Trophoblast cell (in vitro differentiated cells and primary cell): ENCODE measurements around the gene TEX2.

ENCODE experiments used
- DNase-seq, 2 donors: peaks; one replicate each; pipeline ENCODE4 v3.0.0-alpha.2; 2016
- H2AFZ ChIP-seq: 2 replicates; pipeline ENCODE4 v1.6.1; 2013; ENCODE audit warnings: low read length, moderate library complexity, mild to moderate bottlenecking; ENCODE audit not compliant: insufficient read depth, poor library complexity
- H2AK5ac ChIP-seq: 2 replicates; pipeline ENCODE4 v1.6.1; 2013; ENCODE audit warnings: mild to moderate bottlenecking, low read length
- H2BK120ac ChIP-seq: 2 replicates; pipeline ENCODE4 v1.6.1; 2013; ENCODE audit warnings: low read length, mild to moderate bottlenecking, moderate library complexity; ENCODE audit not compliant: insufficient read depth, poor library complexity
- H2BK12ac ChIP-seq: 2 replicates; pipeline ENCODE4 v1.6.1; 2013; ENCODE audit warnings: mild to moderate bottlenecking, low read length, moderate library complexity
- H2BK5ac ChIP-seq: 2 replicates; pipeline ENCODE4 v1.6.1; 2013; ENCODE audit warnings: low read length, low read depth, moderate library complexity, mild to moderate bottlenecking; ENCODE audit not compliant: poor library complexity
- H3K14ac ChIP-seq: 2 replicates; pipeline ENCODE4 v1.6.1; 2013; ENCODE audit warnings: mild to moderate bottlenecking, low read length
- H3K18ac ChIP-seq: 2 replicates; pipeline ENCODE4 v1.6.1; 2013; ENCODE audit warnings: mild to moderate bottlenecking, low read length
- H3K23ac ChIP-seq: 2 replicates; pipeline ENCODE4 v1.6.1; 2013; ENCODE audit warnings: low read length
- H3K27ac ChIP-seq: 2 replicates; pipeline ENCODE4 v1.5.1; 2013; ENCODE audit warnings: low read depth, mild to moderate bottlenecking, inconsistent platforms, low read length, moderate library complexity
- H3K27me3 ChIP-seq: 2 replicates; pipeline ENCODE4 v1.6.1; 2013; ENCODE audit warnings: inconsistent platforms, mild to moderate bottlenecking, low read length, moderate library complexity; ENCODE audit not compliant: insufficient read depth
- H3K36me3 ChIP-seq, 2 experiments: 1 replicate in 1 of 2; 2 replicates in 1 of 2; pipeline ENCODE4 v1.6.1; 2013; ENCODE audit warnings: low read length in 2 of 2, mild to moderate bottlenecking in 2 of 2, moderate library complexity in 1 of 2; ENCODE audit not compliant: insufficient read depth in 2 of 2, control insufficient read depth in 1 of 2
- H3K4ac ChIP-seq: 2 replicates; pipeline ENCODE4 v1.6.1; 2013; ENCODE audit warnings: low read depth, mild to moderate bottlenecking, low read length, moderate library complexity
- H3K4me1 ChIP-seq, 2 experiments: 1 replicate in 1 of 2; 2 replicates in 1 of 2; pipeline ENCODE4 v1.6.1; 2013; ENCODE audit warnings: low read length in 2 of 2, mild to moderate bottlenecking in 2 of 2, moderate library complexity in 1 of 2; ENCODE audit not compliant: insufficient read depth in 2 of 2, control insufficient read depth in 1 of 2
- H3K4me2 ChIP-seq: 2 replicates; pipeline ENCODE4 v1.6.1; 2013; ENCODE audit warnings: inconsistent platforms, mild to moderate bottlenecking, low read length, moderate library complexity
- H3K4me3 ChIP-seq: 2 replicates; pipeline ENCODE4 v1.5.1; 2013; ENCODE audit warnings: mild to moderate bottlenecking, low read depth, low read length, inconsistent platforms
- H3K79me1 ChIP-seq: one replicate; pipeline ENCODE4 v1.6.1; 2013; ENCODE audit warnings: low read length
- H3K79me2 ChIP-seq: 2 replicates; pipeline ENCODE4 v1.6.1; 2013; ENCODE audit warnings: low read length, mild to moderate bottlenecking; ENCODE audit not compliant: control insufficient read depth, insufficient read depth, poor library complexity
- H3K9ac ChIP-seq: 2 replicates; pipeline ENCODE4 v1.6.1; 2013; ENCODE audit warnings: mild to moderate bottlenecking, low read length
- H3K9me3 ChIP-seq: 2 replicates; pipeline ENCODE4 v1.6.1; 2013; ENCODE audit warnings: low read depth, mild to moderate bottlenecking, control low read depth, inconsistent platforms, low read length; ENCODE audit not compliant: insufficient read depth
- H4K12ac ChIP-seq: 2 replicates; pipeline ENCODE4 v1.6.1; 2013; ENCODE audit warnings: low read depth, mild to moderate bottlenecking, low read length, moderate library complexity
- H4K8ac ChIP-seq: 2 replicates; pipeline ENCODE4 v1.6.1; 2013; ENCODE audit warnings: low read depth, mild to moderate bottlenecking, low read length, moderate library complexity
- H4K91ac ChIP-seq: one replicate; pipeline ENCODE4 v1.6.1; 2013; ENCODE audit warnings: low read depth, mild to moderate bottlenecking, low read length, moderate library complexity
- WGBS: extraction: QIAGEN DNeasy Blood & Tissue Kit; methylation state at CpG from one replicate; pipeline ENCODE4 v1.1.7; 2013; ENCODE audit warnings: missing lambda C conversion rate; ENCODE audit not compliant: insufficient read length, insufficient coverage; ENCODE audit errors: extremely low coverage; 5-methylcytosine and 5-hydroxymethylcytosine counted together

TEX2 gene

GRCh38 chr17:64255764-64256163 lies 7.3 kb downstream of the TEX2 start:
- no peak overlapping the region for H4K12ac ChIP-seq
- no peak overlapping the region for H3K9ac ChIP-seq
- no peaks in the 10 kb centered on the region for H3K9me3 ChIP-seq
- peak overlapping the region; percentile 6 for H3K4ac ChIP-seq
- H3K27ac ChIP-seq = no peak overlapping the region
- peaks cover 11% of the 10 kb centered on the region for H3K79me1 ChIP-seq
- peaks cover 43 to 51% of the 10 kb centered on the region in 2 experiments for H3K4me1 ChIP-seq
- H3K27me3 ChIP-seq = no peaks in the 10 kb centered on the region
- no peak overlapping the region for H3K14ac ChIP-seq
- no peak overlapping the region for H2BK5ac ChIP-seq
- no peak overlapping the region for H2AFZ ChIP-seq
- H3K79me2 ChIP-seq = peaks cover 15% of the 10 kb centered on the region
- no peak overlapping the region for H3K4me2 ChIP-seq
- no peak overlapping the region for H3K23ac ChIP-seq
- no peak overlapping the region for H4K91ac ChIP-seq
- H3K36me3 ChIP-seq = no peaks in the 10 kb centered on the region
- DNase-seq = peak; percentile 95 to 96
- H2BK120ac ChIP-seq = no peak overlapping the region
- H3K18ac ChIP-seq = no peak overlapping the region
- H2AK5ac ChIP-seq = no peak overlapping the region
- peak overlapping the region; percentile 32 for H2BK12ac ChIP-seq
- no peak overlapping the region for H3K4me3 ChIP-seq
- WGBS = no CpG with 5 or more reads among the region's 6 CpGs
- H4K8ac ChIP-seq = no peak overlapping the region

GRCh38 chr17:64254755-64255154 lies 8.3 kb downstream of the TEX2 start:
- Histone ChIP-seq H3K79me2 (peaks cover 19% of the 10 kb centered on the region), H3K4me3 (no peak overlapping the region), H2BK12ac (no peak overlapping the region), H3K79me1 (peaks cover 6% of the 10 kb centered on the region), H2AFZ (no peak overlapping the region), H3K4me1 (peaks cover 41 to 49% of the 10 kb centered on the region in 2 experiments), H3K18ac (no peak overlapping the region), H3K36me3 (no peaks in the 10 kb centered on the region), H3K23ac (no peak overlapping the region), H3K4me2 (no peak overlapping the region), H3K9me3 (no peaks in the 10 kb centered on the region), H3K4ac (no peak overlapping the region), H2BK120ac (peak overlapping the region; percentile 20), H4K12ac (no peak overlapping the region), H3K9ac (no peak overlapping the region), H2BK5ac (no peak overlapping the region), H3K27me3 (no peaks in the 10 kb centered on the region), H4K91ac (no peak overlapping the region), H3K14ac (no peak overlapping the region), H2AK5ac (no peak overlapping the region), H4K8ac (no peak overlapping the region), H3K27ac (no peak overlapping the region)
- WGBS = no CpG with 5 or more reads among the region's 2 CpGs
- DNase-seq = peak; percentile 64 to 67

GRCh38 chr17:64253470-64253869 lies 9.6 kb downstream of the TEX2 start:
- Histone ChIP-seq H3K14ac (no peak overlapping the region), H3K9ac (no peak overlapping the region), H2BK5ac (peak overlapping the region; percentile 42), H2AK5ac (no peak overlapping the region), H2AFZ (no peak overlapping the region), H3K36me3 (no peaks in the 10 kb centered on the region), H4K91ac (peak overlapping the region; percentile 57), H3K27me3 (no peaks in the 10 kb centered on the region), H4K12ac (no peak overlapping the region), H3K4me3 (no peak overlapping the region), H2BK12ac (peak overlapping the region; percentile 43), H3K4me1 (peaks cover 40 to 49% of the 10 kb centered on the region in 2 experiments), H3K27ac (peak overlapping the region; percentile 78), H3K4me2 (no peak overlapping the region), H3K79me2 (peaks cover 20% of the 10 kb centered on the region), H3K9me3 (no peaks in the 10 kb centered on the region), H3K23ac (no peak overlapping the region), H4K8ac (peak overlapping the region; percentile 36), H3K18ac (no peak overlapping the region), H3K4ac (peak overlapping the region; percentile 49), H2BK120ac (peak overlapping the region; percentile 36), H3K79me1 (peaks cover 11% of the 10 kb centered on the region)
- DNase-seq = peak in 1 of 2 donors; percentile 63
- WGBS = no CpG with 5 or more reads among the region's 5 CpGs

- H3K18ac ChIP-seq = no peak overlapping the region
- no peak overlapping the region for H3K4me3 ChIP-seq
- H3K4ac ChIP-seq = no peak overlapping the region
- peaks cover 14% of the 10 kb centered on the region for H3K79me1 ChIP-seq
- peaks cover 23% of the 10 kb centered on the region for H3K79me2 ChIP-seq
- no peak overlapping the region for H3K14ac ChIP-seq
- no peak overlapping the region for H2AK5ac ChIP-seq
- no peak overlapping the region for H3K9ac ChIP-seq
- peak overlapping the region; percentile 20 for H3K4me2 ChIP-seq
- peak overlapping the region; percentile 36 for H4K8ac ChIP-seq
- H2AFZ ChIP-seq = no peak overlapping the region
- no peak overlapping the region for H3K23ac ChIP-seq
- peak overlapping the region; percentile 74 for H2BK5ac ChIP-seq
- peak overlapping the region; percentile 78 for H3K27ac ChIP-seq
- no peak overlapping the region for H4K12ac ChIP-seq
- H3K27me3 ChIP-seq = no peaks in the 10 kb centered on the region
- peak overlapping the region; percentile 74 for H4K91ac ChIP-seq
- peak; percentile 54 to 81 for DNase-seq
- no peak overlapping the region for H2BK120ac ChIP-seq
- H3K36me3 ChIP-seq = no peaks in the 10 kb centered on the region
- H3K4me1 ChIP-seq = peaks cover 43 to 52% of the 10 kb centered on the region in 2 experiments
- no peaks in the 10 kb centered on the region for H3K9me3 ChIP-seq
- no peak overlapping the region for H2BK12ac ChIP-seq
- no CpG with 5 or more reads among the region's 1 CpG for WGBS
These were observed 10.2 kb downstream of the TEX2 start for GRCh38 chr17:64252831-64253230.
